Uterus (tissue), 2 donors: ENCODE data around the gene ZSCAN5C.

ENCODE experiments used
- POLR2A ChIP-seq, 2 donors: fragments of 450-650 bp; IDR thresholded peaks; one replicate each; pipeline ENCODE4 v1.6.1; 2016; ENCODE audit warnings: antibody characterized with exemption in 2 of 2, mild to moderate bottlenecking in 1 of 2, moderate library complexity in 1 of 2
- TF ChIP-seq, protein P1 (sequence below), 4 experiments: fragments of 200-600 bp in 2 of 4; fragments of 450-650 bp in 2 of 4; sonication (generic) in 2 of 4; IDR thresholded peaks; one replicate each; pipeline ENCODE4 v1.5.1; 2016 to 2019; ENCODE audit warnings: antibody characterized with exemption in 4 of 4, mild to moderate bottlenecking in 2 of 4, moderate library complexity in 1 of 4

DNA sequence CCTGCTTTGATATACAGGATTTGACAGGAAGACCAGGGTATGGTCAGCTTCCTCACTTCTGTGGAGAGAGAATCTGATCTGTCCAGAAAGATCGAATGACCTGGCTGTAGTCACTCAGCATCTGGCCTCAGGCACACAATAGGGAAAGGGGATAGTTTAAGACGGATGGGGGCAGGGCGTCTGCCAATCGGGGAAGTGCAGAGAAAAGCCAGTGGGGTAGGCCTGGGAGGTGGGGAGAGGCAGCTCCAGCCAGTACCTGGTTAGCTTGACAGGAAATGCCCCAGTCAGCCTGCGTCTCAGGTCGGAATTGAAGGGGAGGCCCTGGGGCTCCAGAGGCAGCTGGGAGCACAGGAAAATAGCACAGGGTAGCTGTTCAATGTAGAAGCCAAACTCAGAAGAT lies 48.6 kb upstream of the ZSCAN5C start:
- TF ChIP-seq, protein P1, sequence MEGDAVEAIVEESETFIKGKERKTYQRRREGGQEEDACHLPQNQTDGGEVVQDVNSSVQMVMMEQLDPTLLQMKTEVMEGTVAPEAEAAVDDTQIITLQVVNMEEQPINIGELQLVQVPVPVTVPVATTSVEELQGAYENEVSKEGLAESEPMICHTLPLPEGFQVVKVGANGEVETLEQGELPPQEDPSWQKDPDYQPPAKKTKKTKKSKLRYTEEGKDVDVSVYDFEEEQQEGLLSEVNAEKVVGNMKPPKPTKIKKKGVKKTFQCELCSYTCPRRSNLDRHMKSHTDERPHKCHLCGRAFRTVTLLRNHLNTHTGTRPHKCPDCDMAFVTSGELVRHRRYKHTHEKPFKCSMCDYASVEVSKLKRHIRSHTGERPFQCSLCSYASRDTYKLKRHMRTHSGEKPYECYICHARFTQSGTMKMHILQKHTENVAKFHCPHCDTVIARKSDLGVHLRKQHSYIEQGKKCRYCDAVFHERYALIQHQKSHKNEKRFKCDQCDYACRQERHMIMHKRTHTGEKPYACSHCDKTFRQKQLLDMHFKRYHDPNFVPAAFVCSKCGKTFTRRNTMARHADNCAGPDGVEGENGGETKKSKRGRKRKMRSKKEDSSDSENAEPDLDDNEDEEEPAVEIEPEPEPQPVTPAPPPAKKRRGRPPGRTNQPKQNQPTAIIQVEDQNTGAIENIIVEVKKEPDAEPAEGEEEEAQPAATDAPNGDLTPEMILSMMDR (IDR thresholded peaks at IDR 0.05), result no peak
- TF ChIP-seq POLR2A (IDR thresholded peaks at IDR 0.05), result no peak
